Liver (tissue), 3 donors: ENCODE data around the gene UNC13C.

Source experiments
- CTCF ChIP-seq: fragments of 150-350 bp; IDR thresholded peaks from 2 replicates; pipeline ENCODE4 v1.5.1; 2017; ENCODE audit warnings: improper control_type of control experiment, low read depth, low read length; ENCODE audit not compliant: missing input control
- EGR1 ChIP-seq, 2 donors: IDR thresholded peaks; 2 replicates each; pipeline ENCODE4 v1.6.1; 2016 to 2018; ENCODE audit warnings: antibody characterized with exemption in 2 of 2, low read depth in 2 of 2
- FOXA2 ChIP-seq: IDR thresholded peaks from 2 replicates; pipeline ENCODE4 v1.6.1; 2016; ENCODE audit warnings: antibody characterized with exemption
- JUND ChIP-seq, 2 donors: IDR thresholded peaks; 2 replicates each; pipeline ENCODE4 v1.6.1; 2016; ENCODE audit warnings: antibody characterized with exemption in 2 of 2
- RAD21 ChIP-seq, 2 donors: IDR thresholded peaks; 2 replicates each; pipeline ENCODE4 v1.6.1; 2016; ENCODE audit warnings: antibody characterized with exemption in 2 of 2, mild to moderate bottlenecking in 2 of 2
- REST ChIP-seq: IDR thresholded peaks from 2 replicates; pipeline ENCODE4 v1.6.1; 2016; ENCODE audit warnings: antibody characterized with exemption, mild to moderate bottlenecking
- RXRA ChIP-seq, 2 donors: IDR thresholded peaks; 2 replicates each; pipeline ENCODE4 v1.6.1; 2017 to 2018; ENCODE audit warnings: antibody characterized with exemption in 2 of 2, mild to moderate bottlenecking in 1 of 2
- donor health status: healthy.
- donor health status: healthy.

- TF ChIP-seq CTCF (no peak), FOXA2 (no peak), RAD21 (IDR thresholded peaks at IDR 0.05) (no peak), RXRA (IDR thresholded peaks at IDR 0.05) (no peak), REST (no peak), EGR1 (IDR thresholded peaks at IDR 0.05; ENCODE audit: low read depth in 2 of 2) (no peak), JUND (IDR thresholded peaks at IDR 0.05) (no peak)
Measured at GRCh38 chr15:54321426-54321825, 343.2 kb downstream of the UNC13C start.
